HG03196 (cell line): Measurements from ENCODE around the gene NKAIN4.
A peak's percentile ranks its signal among the peaks of the same experiment; 100 is the strongest.

ENCODE experiments used
- ATAC-seq: cut with Tn5 transposase; IDR thresholded peaks from one replicate; pipeline ENCODE4 v1.9.1; 2021; ENCODE audit not compliant: unreplicated experiment

The NKAIN4 gene

GRCh38 chr20:63220696-63221399 lies 33.4 kb downstream of the NKAIN4 start:
- no peak for ATAC-seq

- ATAC-seq: no peak
These were observed 34.3 kb downstream of the NKAIN4 start for GRCh38 chr20:63219866-63220521.

- ATAC-seq: no peak
These were observed 34.8 kb downstream of the NKAIN4 start for GRCh38 chr20:63219447-63219821.

- ATAC-seq: no peak
These were observed 35.4 kb downstream of the NKAIN4 start for GRCh38 chr20:63218701-63219446.

GRCh38 chr20:63217706-63218105 lies 36.6 kb downstream of the NKAIN4 start:
- ATAC-seq: no peak

GRCh38 chr20:63216849-63217471 lies 37.3 kb downstream of the NKAIN4 start:
- ATAC-seq: no peak

GRCh38 chr20:63216041-63216848 lies 38.0 kb downstream of the NKAIN4 start, which contains the start of gene YTHDF1:
Gene YTHDF1, minus strand, starts transcription at chr20:63216131. Its CDS starts 239 bp downstream, at chr20:63215892.
- peak; percentile 77 for ATAC-seq

- ATAC-seq: peak; percentile 31
These were observed 38.9 kb downstream of the NKAIN4 start for GRCh38 chr20:63215101-63216040.

GRCh38 chr20:63214514-63214913 lies 39.7 kb downstream of the NKAIN4 start:
- no peak for ATAC-seq

GRCh38 chr20:63212792-63213191 lies 41.5 kb downstream of the NKAIN4 start:
- ATAC-seq: no peak

- ATAC-seq: no peak
These were observed 41.9 kb downstream of the NKAIN4 start for GRCh38 chr20:63212393-63212730.

GRCh38 chr20:63210011-63210605 lies 44.2 kb downstream of the NKAIN4 start:
- no peak for ATAC-seq

GRCh38 chr20:63208346-63208909 lies 45.8 kb downstream of the NKAIN4 start:
- ATAC-seq: no peak

- ATAC-seq: no peak
These were observed 47.4 kb downstream of the NKAIN4 start for GRCh38 chr20:63206878-63207277.

GRCh38 chr20:63205896-63206295 lies 48.4 kb downstream of the NKAIN4 start:
- no peak for ATAC-seq

GRCh38 chr20:63204362-63204761 lies 49.9 kb downstream of the NKAIN4 start:
- ATAC-seq: no peak

- ATAC-seq: no peak
These were observed 51.3 kb downstream of the NKAIN4 start for GRCh38 chr20:63202811-63203526.

GRCh38 chr20:63202021-63202420 lies 52.2 kb downstream of the NKAIN4 start:
- ATAC-seq: no peak
